ENCODE data around the gene RNU6-9.

DNA sequence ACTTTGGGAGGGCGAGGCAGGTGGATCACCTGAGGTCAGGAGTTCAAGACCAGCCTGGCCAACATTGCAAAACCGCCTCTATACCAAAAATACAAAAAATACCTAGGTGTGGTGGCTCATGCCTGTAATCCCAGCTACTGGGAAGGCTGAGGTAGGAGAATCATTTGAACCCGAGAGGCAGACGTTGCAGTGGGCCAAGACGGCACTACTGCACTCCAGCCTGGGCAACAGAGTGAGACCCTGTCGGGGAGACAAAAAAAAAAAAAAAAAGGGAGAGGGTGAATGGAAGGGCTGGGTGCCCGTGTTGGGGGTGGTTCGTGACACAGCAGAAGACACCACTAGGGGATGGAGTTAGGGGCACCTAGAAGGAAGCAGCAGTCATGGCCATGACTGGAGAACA lies 23.0 kb upstream of the RNU6-9 start:
- TF ChIP-seq, protein P1, sequence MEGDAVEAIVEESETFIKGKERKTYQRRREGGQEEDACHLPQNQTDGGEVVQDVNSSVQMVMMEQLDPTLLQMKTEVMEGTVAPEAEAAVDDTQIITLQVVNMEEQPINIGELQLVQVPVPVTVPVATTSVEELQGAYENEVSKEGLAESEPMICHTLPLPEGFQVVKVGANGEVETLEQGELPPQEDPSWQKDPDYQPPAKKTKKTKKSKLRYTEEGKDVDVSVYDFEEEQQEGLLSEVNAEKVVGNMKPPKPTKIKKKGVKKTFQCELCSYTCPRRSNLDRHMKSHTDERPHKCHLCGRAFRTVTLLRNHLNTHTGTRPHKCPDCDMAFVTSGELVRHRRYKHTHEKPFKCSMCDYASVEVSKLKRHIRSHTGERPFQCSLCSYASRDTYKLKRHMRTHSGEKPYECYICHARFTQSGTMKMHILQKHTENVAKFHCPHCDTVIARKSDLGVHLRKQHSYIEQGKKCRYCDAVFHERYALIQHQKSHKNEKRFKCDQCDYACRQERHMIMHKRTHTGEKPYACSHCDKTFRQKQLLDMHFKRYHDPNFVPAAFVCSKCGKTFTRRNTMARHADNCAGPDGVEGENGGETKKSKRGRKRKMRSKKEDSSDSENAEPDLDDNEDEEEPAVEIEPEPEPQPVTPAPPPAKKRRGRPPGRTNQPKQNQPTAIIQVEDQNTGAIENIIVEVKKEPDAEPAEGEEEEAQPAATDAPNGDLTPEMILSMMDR (IDR thresholded peaks at IDR 0.05; ENCODE audit: insufficient read depth, low read depth, low read length): no peak
- no peak for TF ChIP-seq EZH2 (IDR thresholded peaks at IDR 0.05; ENCODE audit: insufficient read depth, low read length)
